Testis (tissue), 3 donors: ENCODE measurements around the gene HGFAC. TPM values are rescaled to one million over a fixed set of nuclear protein-coding genes. Genes with fewer than 3 reads are reported as not detected.

Experiments
- DNase-seq: peaks from one replicate; pipeline ENCODE4 v3.0.0-alpha.2; 2019
- H3K27ac ChIP-seq, 2 donors: fragments of 200-600 bp; sonication (generic); one replicate each; pipeline ENCODE4 v1.5.1; 2019
- H3K27me3 ChIP-seq: fragments of 200-600 bp; sonication (generic); one replicate; pipeline ENCODE4 v1.5.1; 2019
- H3K36me3 ChIP-seq: fragments of 200-600 bp; sonication (generic); one replicate; pipeline ENCODE4 v1.5.1; 2017; ENCODE audit warnings: low read depth; ENCODE audit errors: missing control alignments
- H3K4me1 ChIP-seq: fragments of 200-600 bp; sonication (generic); one replicate; pipeline ENCODE4 v1.5.1; 2019
- H3K4me3 ChIP-seq, 2 donors: fragments of 200-600 bp; sonication (generic); one replicate each; pipeline ENCODE4 v1.5.1; 2017 to 2019
- H3K9me3 ChIP-seq: fragments of 200-600 bp; sonication (generic); one replicate; pipeline ENCODE4 v1.5.1; 2017
- POLR2A ChIP-seq: fragments of 450-650 bp; IDR thresholded peaks from one replicate; pipeline ENCODE4 v1.6.1; 2017; ENCODE audit warnings: antibody characterized with exemption, mild to moderate bottlenecking, moderate library complexity
- WGBS, 2 donors: methylation state at CpG; one replicate each; pipeline ENCODE4 v1.1.5; 2018; 5-methylcytosine and 5-hydroxymethylcytosine counted together
- intact Hi-C: fragments of 100-400 bp; cut with DNase I; formaldehyde crosslinking; loops from one replicate; pipeline ENCODE4 v1.15.1; 2023; ENCODE audit warnings: low total_unique reads
- polyA plus RNA-seq: library from polyadenylated mRNA; stranded (reverse); fragments of 350-450 nt; fragmentation: Illumina TruSeq; extraction: RNeasy Lipid Tissue Mini Kit (QIAGEN cat#74804); gene quantifications from one replicate; pipeline ENCODE4 v1.2.3, GENCODE V29; 2014; ENCODE audit warnings: low read depth, low replicate concordance; ENCODE audit not compliant: insufficient read depth
- total RNA-seq, 2 donors: library from RNA; depleted of rRNA; stranded (reverse); fragments of >200 nt; gene quantifications; one replicate each; pipeline ENCODE4 v1.2.3, GENCODE V29; 2016
- TF ChIP-seq, protein P1 (sequence below), 3 experiments: fragments of 450-650 bp in 2 of 3; fragments of 200-600 bp in 1 of 3; sonication (generic) in 1 of 3; IDR thresholded peaks; one replicate each; pipeline ENCODE4 v1.5.1; 2016 to 2019; ENCODE audit warnings: antibody characterized with exemption in 3 of 3, mild to moderate bottlenecking in 2 of 3, moderate library complexity in 1 of 3

Gene HGFAC
- total and polyA plus RNA-seq, 3 donors from 2014 or later: 15.5 to 72.3 (median 16.8) TPM

DNA sequence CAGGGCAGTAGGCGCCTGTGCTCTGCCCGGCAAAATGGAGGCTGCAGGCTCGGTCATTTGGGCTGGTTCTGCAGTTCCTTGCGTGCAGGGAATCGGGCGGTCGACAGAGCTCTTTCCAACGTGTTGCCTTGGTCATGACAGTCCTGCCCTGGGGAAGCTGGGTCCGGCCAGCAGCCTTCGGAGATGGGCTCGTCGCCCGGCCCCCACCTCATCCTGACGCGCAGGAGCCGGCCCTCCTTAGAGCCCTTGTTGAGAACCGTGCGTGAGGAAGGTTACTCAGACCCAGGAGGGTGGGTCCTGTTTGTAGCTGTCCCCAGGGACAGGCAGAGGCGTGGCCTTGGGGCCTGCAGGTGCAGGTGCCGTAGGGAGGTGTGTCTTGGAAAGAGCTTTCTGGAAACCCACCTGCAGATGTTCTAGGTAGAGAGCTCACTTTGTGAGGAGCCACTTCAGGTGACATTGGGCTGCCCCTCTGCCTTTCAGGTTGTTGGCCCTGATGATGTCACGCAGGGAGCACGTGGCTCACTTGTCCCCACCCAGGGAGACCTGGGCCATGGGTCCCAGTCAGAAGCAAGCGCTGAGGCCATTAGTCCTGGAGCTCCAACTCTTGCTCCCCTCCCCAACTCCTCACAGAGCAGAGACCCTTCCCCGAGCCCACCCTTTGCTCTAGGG lies 15.2 kb upstream of the HGFAC start:
- Histone ChIP-seq H3K27ac (no peak overlapping the region), H3K4me1 (no peaks in the 10 kb centered on the region), H3K36me3 (no peaks in the 10 kb centered on the region), H3K4me3 (no peak overlapping the region), H3K27me3 (no peaks in the 10 kb centered on the region), H3K9me3 (no peaks in the 10 kb centered on the region)
- 82 to 93% methylated on average over 7 to 24 of the region's 24 CpGs for WGBS, 2 donors
- no peak for DNase-seq
- TF ChIP-seq, protein P1, sequence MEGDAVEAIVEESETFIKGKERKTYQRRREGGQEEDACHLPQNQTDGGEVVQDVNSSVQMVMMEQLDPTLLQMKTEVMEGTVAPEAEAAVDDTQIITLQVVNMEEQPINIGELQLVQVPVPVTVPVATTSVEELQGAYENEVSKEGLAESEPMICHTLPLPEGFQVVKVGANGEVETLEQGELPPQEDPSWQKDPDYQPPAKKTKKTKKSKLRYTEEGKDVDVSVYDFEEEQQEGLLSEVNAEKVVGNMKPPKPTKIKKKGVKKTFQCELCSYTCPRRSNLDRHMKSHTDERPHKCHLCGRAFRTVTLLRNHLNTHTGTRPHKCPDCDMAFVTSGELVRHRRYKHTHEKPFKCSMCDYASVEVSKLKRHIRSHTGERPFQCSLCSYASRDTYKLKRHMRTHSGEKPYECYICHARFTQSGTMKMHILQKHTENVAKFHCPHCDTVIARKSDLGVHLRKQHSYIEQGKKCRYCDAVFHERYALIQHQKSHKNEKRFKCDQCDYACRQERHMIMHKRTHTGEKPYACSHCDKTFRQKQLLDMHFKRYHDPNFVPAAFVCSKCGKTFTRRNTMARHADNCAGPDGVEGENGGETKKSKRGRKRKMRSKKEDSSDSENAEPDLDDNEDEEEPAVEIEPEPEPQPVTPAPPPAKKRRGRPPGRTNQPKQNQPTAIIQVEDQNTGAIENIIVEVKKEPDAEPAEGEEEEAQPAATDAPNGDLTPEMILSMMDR (IDR thresholded peaks at IDR 0.05): no peak
- no peak for TF ChIP-seq POLR2A
- intact Hi-C loops: no loop called here

DNA sequence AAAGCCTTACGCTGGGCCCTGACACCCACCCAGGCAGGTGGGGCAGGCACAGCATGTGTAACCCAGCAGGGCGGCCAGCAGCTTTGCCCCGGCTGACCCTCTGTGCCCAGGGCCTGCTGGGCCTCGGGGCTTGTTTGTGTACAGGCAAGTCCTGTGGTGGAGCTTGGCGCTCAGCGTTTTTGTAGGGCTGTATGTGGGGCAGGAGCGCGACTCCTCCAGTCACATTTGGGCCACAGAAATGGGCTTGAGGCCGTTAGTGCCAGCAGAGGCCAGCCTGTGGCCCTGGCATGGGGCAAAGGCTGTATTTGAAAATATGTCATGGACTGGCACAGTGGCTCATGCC lies 14.7 kb upstream of the HGFAC start:
- Histone ChIP-seq H3K4me1 (no peaks in the 10 kb centered on the region), H3K27ac (no peak overlapping the region), H3K27me3 (no peaks in the 10 kb centered on the region), H3K4me3 (no peak overlapping the region), H3K9me3 (no peaks in the 10 kb centered on the region), H3K36me3 (no peaks in the 10 kb centered on the region)
- DNase-seq: no peak
- WGBS, 2 donors: 95 to 96% methylated on average over 8 to 9 of the region's 9 CpGs
- intact Hi-C loops: no loop called here
- TF ChIP-seq, protein P1 (IDR thresholded peaks at IDR 0.05): no peak
- no peak for TF ChIP-seq POLR2A

GRCh38 chr4:3427706-3428446 lies 13.9 kb upstream of the HGFAC start:
- Histone ChIP-seq H3K27me3 (no peaks in the 10 kb centered on the region), H3K36me3 (no peaks in the 10 kb centered on the region), H3K4me3 (no peak overlapping the region), H3K4me1 (no peaks in the 10 kb centered on the region), H3K9me3 (no peaks in the 10 kb centered on the region), H3K27ac (no peak overlapping the region)
- 76 to 77% methylated on average over 17 of the region's 17 CpGs for WGBS, 2 donors
- no peak for DNase-seq
- TF ChIP-seq POLR2A: no peak
- TF ChIP-seq, protein P1 (IDR thresholded peaks at IDR 0.05): no peak
- intact Hi-C loops: no loop called here

GRCh38 chr4:3429651-3430050 lies 12.1 kb upstream of the HGFAC start:
- WGBS, 2 donors: 80 to 95% methylated on average over 2 to 12 of the region's 12 CpGs

More at GRCh38 chr4:3429651-3430050, 12.1 kb upstream of the HGFAC start:
- H3K36me3 ChIP-seq: no peaks in the 10 kb centered on the region
- H3K9me3 ChIP-seq: no peaks in the 10 kb centered on the region
- DNase-seq: no peak
- no peak overlapping the region for H3K4me3 ChIP-seq
- TF ChIP-seq, protein P1 (IDR thresholded peaks at IDR 0.05): no peak
- no peak for TF ChIP-seq POLR2A
- no peak overlapping the region for H3K27ac ChIP-seq
- no peaks in the 10 kb centered on the region for H3K4me1 ChIP-seq
- no peaks in the 10 kb centered on the region for H3K27me3 ChIP-seq
- intact Hi-C loops: no loop called here
